Measurements from ENCODE around the gene NID2. TPM values are rescaled to one million over a fixed set of nuclear protein-coding genes. Genes with fewer than 3 reads are reported as not detected.

The NID2 gene
- total and polyA plus RNA-seq, 4 donors = 2.3 to 23.3 (median 10.1) TPM

DNA sequence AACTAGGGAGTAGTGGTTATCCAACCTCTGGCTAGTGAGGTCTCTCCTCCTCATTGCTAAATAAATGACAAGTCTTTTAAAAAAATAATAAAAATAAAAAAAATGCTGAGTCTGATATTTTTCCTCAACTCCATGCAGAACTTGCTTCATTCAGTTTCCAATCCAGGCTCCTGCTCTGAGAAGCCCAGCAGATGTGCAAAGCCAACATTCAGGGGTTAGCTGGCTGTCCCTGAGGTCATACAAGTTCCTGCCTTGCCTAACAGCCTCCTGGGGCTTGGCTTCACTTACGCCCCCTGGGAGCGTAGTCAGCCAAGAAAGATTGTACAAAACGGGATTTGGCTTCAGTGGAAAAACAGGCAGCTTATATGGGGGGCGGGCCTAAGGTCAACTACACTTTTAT, 56.2 kb downstream of the NID2 start:
- 33% methylated on average over 4 of the region's 4 CpGs for WGBS
- TF ChIP-seq TAF1 (conservative IDR thresholded peaks at IDR 0.05) (no peak), RAD21 (IDR thresholded peaks at IDR 0.05) (peak in 1 of 2 donors; percentile 35), RXRA (IDR thresholded peaks at IDR 0.05) (peak; percentile 66 to 74), EGR1 (IDR thresholded peaks at IDR 0.05; ENCODE audit: low read depth in 2 of 2) (no peak), NR2F2 (IDR thresholded peaks at IDR 0.05) (peak; percentile 92), SP1 (IDR thresholded peaks at IDR 0.05) (peak; percentile 12), GABPA (IDR thresholded peaks at IDR 0.05 in 1 of 2, conservative IDR thresholded peaks at IDR 0.05 in 1 of 2) (no peak), HNF4G (IDR thresholded peaks at IDR 0.05) (no peak)
- TF ChIP-seq, protein P1, sequence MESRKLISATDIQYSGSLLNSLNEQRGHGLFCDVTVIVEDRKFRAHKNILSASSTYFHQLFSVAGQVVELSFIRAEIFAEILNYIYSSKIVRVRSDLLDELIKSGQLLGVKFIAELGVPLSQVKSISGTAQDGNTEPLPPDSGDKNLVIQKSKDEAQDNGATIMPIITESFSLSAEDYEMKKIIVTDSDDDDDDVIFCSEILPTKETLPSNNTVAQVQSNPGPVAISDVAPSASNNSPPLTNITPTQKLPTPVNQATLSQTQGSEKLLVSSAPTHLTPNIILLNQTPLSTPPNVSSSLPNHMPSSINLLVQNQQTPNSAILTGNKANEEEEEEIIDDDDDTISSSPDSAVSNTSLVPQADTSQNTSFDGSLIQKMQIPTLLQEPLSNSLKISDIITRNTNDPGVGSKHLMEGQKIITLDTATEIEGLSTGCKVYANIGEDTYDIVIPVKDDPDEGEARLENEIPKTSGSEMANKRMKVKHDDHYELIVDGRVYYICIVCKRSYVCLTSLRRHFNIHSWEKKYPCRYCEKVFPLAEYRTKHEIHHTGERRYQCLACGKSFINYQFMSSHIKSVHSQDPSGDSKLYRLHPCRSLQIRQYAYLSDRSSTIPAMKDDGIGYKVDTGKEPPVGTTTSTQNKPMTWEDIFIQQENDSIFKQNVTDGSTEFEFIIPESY (IDR thresholded peaks at IDR 0.05) = no peak
- TF ChIP-seq, protein P2, sequence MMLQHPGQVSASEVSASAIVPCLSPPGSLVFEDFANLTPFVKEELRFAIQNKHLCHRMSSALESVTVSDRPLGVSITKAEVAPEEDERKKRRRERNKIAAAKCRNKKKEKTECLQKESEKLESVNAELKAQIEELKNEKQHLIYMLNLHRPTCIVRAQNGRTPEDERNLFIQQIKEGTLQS (IDR thresholded peaks at IDR 0.05) = no peak
- Histone ChIP-seq H3K4me1 (ENCODE audit: control insufficient read depth in 4 of 4, insufficient read depth in 4 of 4, low read length in 3 of 4) (peaks cover 0 to 5% (median 2%) of the 10 kb centered on the region in 4 donors), H3K27me3 (ENCODE audit: control insufficient read depth in 4 of 4, insufficient read depth in 4 of 4, low read length in 3 of 4) (no peaks in the 10 kb centered on the region), H3K9me3 (ENCODE audit: control insufficient read depth in 4 of 4, low read length in 3 of 4) (no peaks in the 10 kb centered on the region), H3K4me3 (ENCODE audit: low read depth in 1 of 3, low read length in 3 of 3) (no peak overlapping the region), H3K27ac (ENCODE audit: low read depth in 1 of 2, low read length in 2 of 2) (peak overlapping the region in 1 of 2 donors; percentile 6), H3K9ac (ENCODE audit: low read depth in 1 of 2, low read length in 2 of 2) (no peak overlapping the region), H3K36me3 (ENCODE audit: control insufficient read depth in 4 of 4, insufficient read depth in 3 of 4, low read depth in 1 of 4, low read length in 3 of 4) (peaks cover 5 to 27% (median 24%) of the 10 kb centered on the region in 4 donors)
- DNase-seq (ENCODE audit: low spot score) = no peak

DNA sequence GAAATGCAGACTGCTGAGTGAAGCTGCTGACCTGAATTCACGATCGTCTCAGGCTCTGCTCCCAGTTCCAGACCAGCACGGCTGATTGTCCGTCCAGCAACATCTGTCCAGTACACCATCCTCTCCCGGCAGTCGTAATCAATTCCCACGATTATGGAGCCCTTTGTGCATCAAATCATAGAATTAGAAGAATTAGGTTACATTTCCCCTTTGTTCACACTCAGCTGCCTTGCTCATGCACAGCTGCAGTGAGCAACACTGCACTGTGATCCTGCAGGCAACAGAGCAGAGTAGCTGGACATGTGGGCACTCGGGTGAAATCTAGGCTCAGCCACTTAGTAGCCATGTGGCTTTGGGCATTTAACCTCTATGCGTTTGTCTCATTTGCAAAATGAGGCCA, 57.3 kb downstream of the NID2 start:
- peaks cover 0 to 10% (median 2%) of the 10 kb centered on the region in 4 donors for H3K4me1 ChIP-seq (ENCODE audit: control insufficient read depth in 4 of 4, insufficient read depth in 4 of 4, low read length in 3 of 4)
- peaks cover 5 to 28% (median 25%) of the 10 kb centered on the region in 4 donors for H3K36me3 ChIP-seq (ENCODE audit: control insufficient read depth in 4 of 4, insufficient read depth in 3 of 4, low read depth in 1 of 4, low read length in 3 of 4)
- H3K27ac ChIP-seq (ENCODE audit: low read depth in 1 of 2, low read length in 2 of 2) = no peak overlapping the region
- H3K4me3 ChIP-seq (ENCODE audit: low read depth in 1 of 3, low read length in 3 of 3) = no peak overlapping the region
- H3K27me3 ChIP-seq (ENCODE audit: control insufficient read depth in 4 of 4, insufficient read depth in 4 of 4, low read length in 3 of 4) = no peaks in the 10 kb centered on the region
- DNase-seq (ENCODE audit: low spot score) = no peak
- no peaks in the 10 kb centered on the region for H3K9me3 ChIP-seq (ENCODE audit: control insufficient read depth in 4 of 4, low read length in 3 of 4)
- no peak overlapping the region for H3K9ac ChIP-seq (ENCODE audit: low read depth in 1 of 2, low read length in 2 of 2)
- TF ChIP-seq RXRA (IDR thresholded peaks at IDR 0.05) = no peak
- TF ChIP-seq FOXA1 (IDR thresholded peaks at IDR 0.05) = no peak
- TF ChIP-seq NR2F2 (IDR thresholded peaks at IDR 0.05) = no peak
- TF ChIP-seq EGR1 (IDR thresholded peaks at IDR 0.05; ENCODE audit: low read depth in 2 of 2) = no peak
- no peak for TF ChIP-seq RAD21 (IDR thresholded peaks at IDR 0.05)
- TF ChIP-seq HNF4A (conservative IDR thresholded peaks at IDR 0.05) = no peak
- TF ChIP-seq YY1 (IDR thresholded peaks at IDR 0.05) = no peak
- TF ChIP-seq, protein P3, sequence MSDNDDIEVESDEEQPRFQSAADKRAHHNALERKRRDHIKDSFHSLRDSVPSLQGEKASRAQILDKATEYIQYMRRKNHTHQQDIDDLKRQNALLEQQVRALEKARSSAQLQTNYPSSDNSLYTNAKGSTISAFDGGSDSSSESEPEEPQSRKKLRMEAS (IDR thresholded peaks at IDR 0.05) = no peak
- no peak for TF ChIP-seq SP1 (IDR thresholded peaks at IDR 0.05)
- TF ChIP-seq FOXA2 (IDR thresholded peaks at IDR 0.05) = no peak
- TF ChIP-seq TAF1 (conservative IDR thresholded peaks at IDR 0.05) = no peak
- TF ChIP-seq GABPA (IDR thresholded peaks at IDR 0.05 in 1 of 2, conservative IDR thresholded peaks at IDR 0.05 in 1 of 2) = no peak
- TF ChIP-seq HNF4G (IDR thresholded peaks at IDR 0.05) = no peak
- TF ChIP-seq, protein P1 (IDR thresholded peaks at IDR 0.05) = no peak
- TF ChIP-seq, protein P4, sequence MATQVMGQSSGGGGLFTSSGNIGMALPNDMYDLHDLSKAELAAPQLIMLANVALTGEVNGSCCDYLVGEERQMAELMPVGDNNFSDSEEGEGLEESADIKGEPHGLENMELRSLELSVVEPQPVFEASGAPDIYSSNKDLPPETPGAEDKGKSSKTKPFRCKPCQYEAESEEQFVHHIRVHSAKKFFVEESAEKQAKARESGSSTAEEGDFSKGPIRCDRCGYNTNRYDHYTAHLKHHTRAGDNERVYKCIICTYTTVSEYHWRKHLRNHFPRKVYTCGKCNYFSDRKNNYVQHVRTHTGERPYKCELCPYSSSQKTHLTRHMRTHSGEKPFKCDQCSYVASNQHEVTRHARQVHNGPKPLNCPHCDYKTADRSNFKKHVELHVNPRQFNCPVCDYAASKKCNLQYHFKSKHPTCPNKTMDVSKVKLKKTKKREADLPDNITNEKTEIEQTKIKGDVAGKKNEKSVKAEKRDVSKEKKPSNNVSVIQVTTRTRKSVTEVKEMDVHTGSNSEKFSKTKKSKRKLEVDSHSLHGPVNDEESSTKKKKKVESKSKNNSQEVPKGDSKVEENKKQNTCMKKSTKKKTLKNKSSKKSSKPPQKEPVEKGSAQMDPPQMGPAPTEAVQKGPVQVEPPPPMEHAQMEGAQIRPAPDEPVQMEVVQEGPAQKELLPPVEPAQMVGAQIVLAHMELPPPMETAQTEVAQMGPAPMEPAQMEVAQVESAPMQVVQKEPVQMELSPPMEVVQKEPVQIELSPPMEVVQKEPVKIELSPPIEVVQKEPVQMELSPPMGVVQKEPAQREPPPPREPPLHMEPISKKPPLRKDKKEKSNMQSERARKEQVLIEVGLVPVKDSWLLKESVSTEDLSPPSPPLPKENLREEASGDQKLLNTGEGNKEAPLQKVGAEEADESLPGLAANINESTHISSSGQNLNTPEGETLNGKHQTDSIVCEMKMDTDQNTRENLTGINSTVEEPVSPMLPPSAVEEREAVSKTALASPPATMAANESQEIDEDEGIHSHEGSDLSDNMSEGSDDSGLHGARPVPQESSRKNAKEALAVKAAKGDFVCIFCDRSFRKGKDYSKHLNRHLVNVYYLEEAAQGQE (IDR thresholded peaks at IDR 0.05) = no peak
- TF ChIP-seq, protein P2 (IDR thresholded peaks at IDR 0.05) = no peak
- TF ChIP-seq, protein P5, sequence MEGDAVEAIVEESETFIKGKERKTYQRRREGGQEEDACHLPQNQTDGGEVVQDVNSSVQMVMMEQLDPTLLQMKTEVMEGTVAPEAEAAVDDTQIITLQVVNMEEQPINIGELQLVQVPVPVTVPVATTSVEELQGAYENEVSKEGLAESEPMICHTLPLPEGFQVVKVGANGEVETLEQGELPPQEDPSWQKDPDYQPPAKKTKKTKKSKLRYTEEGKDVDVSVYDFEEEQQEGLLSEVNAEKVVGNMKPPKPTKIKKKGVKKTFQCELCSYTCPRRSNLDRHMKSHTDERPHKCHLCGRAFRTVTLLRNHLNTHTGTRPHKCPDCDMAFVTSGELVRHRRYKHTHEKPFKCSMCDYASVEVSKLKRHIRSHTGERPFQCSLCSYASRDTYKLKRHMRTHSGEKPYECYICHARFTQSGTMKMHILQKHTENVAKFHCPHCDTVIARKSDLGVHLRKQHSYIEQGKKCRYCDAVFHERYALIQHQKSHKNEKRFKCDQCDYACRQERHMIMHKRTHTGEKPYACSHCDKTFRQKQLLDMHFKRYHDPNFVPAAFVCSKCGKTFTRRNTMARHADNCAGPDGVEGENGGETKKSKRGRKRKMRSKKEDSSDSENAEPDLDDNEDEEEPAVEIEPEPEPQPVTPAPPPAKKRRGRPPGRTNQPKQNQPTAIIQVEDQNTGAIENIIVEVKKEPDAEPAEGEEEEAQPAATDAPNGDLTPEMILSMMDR (IDR thresholded peaks at IDR 0.05; ENCODE audit: low read depth, low read length, missing input control) = no peak
- 91% methylated on average over 9 of the region's 9 CpGs for WGBS

All from liver (tissue), 9 donors.